HG03097 (cell line): ENCODE data around the gene TMUB1.
A peak's percentile ranks its signal among the peaks of the same experiment; 100 is the strongest.

Experiments
- ATAC-seq: cut with Tn5 transposase; IDR thresholded peaks from one replicate; pipeline ENCODE4 v1.9.1; 2021; ENCODE audit not compliant: unreplicated experiment, low FRiP score

TMUB1 gene

DNA sequence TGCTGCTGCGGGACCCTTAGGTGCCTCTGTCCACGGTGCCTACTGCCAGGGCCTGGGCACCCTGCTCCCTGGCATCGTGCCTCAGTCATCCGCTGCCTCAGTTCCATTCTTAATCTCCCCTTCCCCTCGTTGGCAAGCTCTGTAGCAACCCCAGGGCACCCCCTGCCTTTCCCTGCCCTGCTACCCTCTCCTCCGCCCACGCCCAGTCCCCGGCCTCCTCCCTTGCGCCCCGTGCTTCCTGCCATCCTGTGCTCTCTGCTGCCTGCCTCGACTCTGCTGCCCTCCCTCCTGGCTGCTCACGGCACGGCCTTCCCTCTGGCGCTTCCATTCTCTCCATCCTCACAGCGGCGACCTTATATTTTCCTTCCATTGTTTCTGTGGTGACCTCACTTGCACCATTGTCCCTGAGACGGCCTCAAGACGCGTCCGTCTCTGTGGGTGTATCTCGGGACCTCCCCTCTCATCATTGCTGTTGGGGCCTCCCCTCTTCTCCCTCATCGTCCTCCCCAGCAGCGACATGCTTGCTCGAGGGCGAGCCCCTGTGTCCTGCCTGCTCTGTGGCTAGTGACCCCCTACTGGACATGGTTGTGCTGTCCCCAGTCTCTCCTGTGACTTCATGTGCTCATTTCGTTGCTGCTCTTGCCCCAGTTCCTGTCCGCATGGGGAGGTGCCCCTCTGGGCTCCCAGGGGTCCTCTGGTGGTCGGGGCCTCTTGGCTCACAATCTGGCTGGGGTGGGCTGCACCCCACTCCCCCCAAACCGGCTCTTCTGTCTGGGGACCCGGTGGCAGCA, 38.3 kb upstream of the TMUB1 start:
- no peak for ATAC-seq

DNA sequence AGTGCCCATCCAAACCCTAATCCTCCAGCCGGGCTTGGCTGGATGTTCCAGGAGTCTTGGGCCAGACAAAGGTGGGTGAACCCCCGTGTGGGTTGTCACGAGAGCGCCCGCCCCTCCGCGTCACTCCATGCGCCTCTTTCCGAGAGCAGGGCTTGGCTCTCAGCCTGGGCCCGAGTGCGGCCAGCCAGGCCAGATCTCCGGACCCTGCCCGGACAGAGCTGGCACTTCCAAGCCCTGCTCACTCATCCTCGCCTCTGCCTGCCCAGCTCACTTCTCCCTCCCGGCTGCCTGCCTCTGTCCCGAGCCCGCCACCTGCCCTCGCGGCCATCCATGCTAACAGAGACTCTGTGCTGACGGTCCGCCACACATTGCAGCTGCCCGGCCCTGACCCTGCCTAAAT, 37.6 kb upstream of the TMUB1 start:
- no peak for ATAC-seq

DNA sequence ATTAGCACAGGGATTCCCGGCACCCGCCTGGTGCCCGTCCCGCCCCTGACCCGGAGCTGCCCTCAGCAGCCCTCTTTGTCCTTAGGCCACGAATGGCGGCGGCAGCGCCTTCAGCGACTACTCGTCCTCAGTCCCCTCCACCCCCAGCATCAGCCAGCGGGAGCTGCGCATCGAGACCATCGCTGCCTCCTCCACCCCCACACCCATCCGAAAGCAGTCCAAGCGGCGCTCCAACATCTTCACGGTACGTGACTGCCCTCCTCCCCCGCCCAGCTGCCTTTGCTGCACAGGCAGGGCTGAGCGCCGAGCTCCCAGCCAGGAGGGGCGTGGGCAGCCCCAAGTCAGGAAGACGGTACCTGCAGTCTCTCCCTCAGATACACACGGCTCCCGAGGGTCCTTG, 36.6 kb upstream of the TMUB1 start:
- no peak for ATAC-seq

DNA sequence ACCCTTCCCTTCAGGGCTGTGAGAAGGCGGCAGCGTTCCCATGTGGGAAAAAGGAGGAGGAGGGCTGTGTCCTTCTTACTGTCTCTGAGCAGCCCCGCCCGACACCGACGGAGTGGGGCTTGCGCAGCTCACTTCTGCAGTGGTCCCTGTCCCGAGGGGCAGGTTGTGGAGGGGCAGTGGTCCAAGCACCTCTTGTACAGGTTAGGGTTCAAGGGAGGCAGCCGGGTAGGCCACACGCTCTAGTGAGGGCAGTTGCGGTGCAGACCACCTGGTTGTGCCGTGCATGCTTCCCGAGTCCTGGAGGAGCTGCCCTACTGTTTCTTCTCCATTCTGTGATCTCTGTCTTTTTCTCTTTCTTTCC, 35.7 kb upstream of the TMUB1 start:
- no peak for ATAC-seq

DNA sequence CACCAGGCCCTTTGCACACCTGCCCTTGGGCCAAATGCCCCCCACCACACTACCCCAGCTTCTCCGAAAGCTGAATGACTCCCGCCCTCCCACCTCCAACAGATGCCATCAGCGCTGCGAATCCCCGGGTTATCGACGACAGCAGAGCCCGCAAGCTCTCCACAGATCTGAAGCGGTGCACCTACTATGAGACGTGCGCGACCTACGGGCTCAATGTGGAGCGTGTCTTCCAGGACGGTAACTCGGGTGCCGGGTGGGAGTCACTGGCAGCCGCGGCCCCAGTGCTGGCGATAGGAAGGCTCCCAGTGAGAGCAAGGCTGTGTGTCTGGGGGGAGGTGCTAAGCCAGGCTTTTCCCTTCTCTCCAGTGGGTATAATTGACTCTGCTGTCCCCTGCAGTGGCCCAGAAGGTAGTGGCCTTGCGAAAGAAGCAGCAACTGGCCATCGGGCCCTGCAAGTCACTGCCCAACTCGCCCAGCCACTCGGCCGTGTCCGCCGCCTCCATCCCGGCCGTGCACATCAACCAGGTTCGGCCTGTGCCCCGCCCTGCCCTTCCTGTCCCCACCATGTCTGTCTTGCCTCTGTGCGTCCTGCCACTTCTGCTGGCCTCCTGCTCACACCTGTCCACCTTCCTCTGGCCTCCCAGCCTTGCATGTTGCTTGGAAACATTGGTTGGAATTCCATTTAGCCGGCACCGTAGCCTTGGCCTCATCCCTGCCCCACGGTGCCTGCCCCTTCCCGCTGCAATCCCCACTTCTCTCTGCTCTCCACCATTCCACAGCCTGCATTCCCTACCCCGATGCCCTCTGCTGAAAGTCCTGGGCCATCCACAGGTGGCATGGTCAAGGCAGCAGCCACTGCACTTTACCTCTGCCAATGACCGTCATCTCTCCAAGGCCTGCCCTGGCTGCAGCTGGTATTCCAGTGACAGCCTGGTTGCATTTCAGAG, 35.1 kb upstream of the TMUB1 start:
- no peak for ATAC-seq

DNA sequence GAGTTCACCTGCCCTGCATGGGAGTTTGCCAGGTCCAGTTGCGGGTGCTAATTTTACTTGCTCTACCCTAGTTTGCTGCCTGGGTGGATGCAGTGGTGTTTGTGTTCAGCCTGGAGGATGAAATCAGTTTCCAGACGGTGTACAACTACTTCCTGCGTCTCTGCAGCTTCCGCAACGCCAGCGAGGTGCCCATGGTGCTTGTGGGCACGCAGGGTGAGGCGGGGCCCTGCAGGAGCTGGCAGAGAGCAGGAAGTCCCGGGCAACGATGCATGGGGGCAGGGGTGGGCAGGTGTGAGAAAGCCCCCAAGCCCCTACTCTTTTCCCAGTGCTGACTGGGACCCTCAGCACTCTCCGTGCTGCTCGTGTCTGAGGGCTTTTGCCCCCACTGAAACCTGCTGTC, 34.3 kb upstream of the TMUB1 start:
- no peak for ATAC-seq

DNA sequence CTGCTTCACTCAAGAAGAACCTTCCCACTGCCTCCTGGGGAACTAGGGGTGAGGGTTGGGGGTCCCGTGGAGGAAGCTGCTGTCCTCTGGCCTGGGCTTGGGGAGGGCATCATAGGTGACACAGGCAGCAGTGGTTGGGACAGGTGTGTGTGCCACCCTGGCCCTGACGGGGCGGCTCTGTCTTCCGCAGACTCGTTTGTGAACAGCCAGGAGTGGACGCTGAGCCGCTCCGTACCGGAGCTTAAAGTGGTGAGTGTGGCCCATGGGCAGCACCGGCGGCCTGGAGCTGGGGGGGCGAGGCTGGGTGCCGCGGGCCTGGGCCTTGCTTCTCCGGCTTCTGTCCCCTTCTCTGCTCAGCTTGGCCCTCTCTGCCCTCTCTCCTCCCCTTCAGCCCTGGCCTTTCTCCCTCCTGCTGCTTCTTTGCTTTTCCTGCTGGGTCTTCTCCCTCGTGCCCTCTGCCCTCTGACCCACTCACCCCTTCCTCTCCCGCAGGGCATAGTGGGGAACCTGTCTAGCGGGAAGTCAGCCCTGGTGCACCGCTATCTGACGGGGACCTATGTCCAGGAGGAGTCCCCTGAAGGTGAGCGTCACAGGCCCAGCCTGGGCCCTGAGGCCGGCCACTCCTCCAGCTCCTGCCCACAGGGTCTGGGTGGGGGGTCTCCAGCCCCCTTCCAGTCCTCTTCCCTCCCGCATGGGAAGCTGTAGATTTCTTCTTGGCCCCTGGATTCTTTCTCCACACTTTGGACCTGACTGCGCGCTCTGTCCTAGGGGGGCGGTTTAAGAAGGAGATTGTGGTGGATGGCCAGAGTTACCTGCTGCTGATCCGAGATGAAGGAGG, 33.5 kb upstream of the TMUB1 start:
- ATAC-seq, result no peak

DNA sequence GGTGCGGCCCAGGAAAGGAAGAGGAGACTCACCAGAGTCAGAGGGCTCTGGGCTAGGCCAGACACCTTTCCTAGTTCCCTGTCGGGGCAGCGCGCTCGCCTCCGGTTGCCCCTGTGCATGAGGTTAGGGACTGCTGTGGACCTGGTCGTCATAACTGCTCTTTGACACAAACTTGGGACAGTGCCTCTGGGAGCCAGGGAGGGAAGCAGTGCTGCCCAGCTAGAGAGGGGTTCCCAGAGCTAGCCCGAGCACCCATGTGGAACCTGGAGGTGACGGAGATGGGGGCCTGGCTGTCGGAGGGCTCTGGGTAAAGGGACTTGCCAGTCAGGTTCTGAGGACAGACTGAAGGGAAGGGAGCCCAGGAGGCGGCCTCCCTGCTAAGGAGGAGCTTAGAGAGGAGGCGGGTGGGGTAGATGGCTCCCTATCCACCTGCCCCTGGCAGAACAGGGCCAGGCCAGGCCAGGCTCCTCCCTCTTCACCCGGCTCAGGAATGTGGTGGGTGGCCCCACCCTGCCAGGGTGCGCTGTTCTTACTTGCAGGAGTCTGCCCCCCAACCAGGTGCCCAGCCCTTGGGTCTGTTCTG, 32.6 kb upstream of the TMUB1 start:
- no peak for ATAC-seq

DNA sequence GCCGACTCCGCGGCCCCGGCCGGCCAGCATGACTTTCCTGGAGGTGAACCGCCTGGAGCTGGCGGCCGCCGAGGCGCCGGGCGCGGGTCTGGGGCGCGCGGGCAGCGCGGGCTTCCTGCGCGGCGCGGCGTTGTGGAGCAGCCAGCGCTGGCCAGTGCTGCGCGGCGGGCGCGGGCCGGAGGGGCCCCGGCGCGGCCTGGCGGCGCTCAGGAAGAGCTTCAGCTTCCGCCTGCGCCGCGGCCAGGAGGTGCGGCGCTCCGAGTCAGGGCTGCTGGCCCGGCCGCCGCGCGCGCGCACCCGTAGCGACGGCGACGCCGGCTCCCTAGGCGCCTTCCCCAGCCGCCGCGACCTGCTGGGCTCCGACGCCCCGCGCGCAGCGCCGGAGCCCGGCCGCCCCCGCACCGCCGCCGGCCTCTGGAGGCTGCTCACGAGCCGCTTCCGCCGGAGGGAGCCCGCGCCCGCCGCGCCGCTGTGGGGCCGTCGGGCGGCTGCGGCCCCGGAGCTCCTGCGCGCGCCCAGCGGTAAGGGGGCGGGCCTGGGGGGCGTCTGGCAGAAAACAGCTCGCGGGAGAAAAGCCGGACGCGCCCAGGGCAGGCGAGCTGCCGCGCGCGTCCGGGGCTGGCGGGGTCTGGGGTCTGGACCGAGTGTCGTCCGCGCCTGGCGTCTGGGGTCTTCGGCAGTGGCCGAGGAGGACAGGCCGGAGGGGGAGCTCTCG, 32.0 kb upstream of the TMUB1 start:
- no peak for ATAC-seq

DNA sequence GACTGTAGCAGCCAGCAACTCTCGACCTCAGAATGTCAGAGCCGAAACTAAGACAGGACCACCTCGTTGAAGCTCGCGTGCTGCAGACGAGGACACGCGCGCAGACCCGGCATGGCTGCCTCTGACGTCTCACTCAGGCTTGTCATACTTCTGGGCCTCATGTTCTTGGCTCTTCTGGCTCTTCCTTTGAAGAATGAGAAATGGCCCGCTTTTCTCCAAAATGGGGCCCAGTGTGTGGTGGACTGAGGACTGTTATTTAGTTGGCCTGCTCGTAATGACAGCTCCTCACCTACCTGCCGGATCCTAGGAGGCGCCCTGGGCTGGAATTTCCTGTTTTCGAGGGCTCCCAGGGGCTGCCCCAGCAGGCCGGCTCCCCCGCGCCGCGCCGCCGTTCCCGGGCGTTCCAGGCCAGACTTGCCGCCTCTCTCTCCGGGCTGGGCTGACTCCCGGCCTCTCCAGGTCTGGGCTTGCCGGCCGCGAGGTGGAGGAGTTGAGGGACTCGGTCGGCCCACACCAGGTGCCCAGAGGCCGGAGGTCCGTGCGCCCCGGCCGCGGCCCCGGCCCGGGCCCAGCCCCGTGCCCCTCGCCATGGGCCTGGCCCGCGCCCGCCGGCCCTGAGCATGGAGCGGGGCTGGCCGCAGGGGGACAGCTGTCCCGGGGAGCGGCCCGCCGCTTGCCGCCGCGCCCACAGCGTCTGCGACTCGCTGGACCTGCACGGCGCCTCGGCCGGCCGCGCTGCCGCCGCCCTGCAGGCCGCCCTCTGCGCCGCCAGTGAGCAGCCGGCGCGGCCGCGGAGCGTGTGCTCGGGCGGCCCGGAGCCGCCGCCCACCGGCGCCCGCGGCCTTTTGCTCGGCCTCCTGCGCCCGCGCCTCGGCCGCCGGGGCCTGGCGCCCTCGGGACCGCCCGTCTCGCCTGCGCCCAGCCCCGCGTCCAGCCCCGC, 31.1 kb upstream of the TMUB1 start:
- ATAC-seq, result no peak

DNA sequence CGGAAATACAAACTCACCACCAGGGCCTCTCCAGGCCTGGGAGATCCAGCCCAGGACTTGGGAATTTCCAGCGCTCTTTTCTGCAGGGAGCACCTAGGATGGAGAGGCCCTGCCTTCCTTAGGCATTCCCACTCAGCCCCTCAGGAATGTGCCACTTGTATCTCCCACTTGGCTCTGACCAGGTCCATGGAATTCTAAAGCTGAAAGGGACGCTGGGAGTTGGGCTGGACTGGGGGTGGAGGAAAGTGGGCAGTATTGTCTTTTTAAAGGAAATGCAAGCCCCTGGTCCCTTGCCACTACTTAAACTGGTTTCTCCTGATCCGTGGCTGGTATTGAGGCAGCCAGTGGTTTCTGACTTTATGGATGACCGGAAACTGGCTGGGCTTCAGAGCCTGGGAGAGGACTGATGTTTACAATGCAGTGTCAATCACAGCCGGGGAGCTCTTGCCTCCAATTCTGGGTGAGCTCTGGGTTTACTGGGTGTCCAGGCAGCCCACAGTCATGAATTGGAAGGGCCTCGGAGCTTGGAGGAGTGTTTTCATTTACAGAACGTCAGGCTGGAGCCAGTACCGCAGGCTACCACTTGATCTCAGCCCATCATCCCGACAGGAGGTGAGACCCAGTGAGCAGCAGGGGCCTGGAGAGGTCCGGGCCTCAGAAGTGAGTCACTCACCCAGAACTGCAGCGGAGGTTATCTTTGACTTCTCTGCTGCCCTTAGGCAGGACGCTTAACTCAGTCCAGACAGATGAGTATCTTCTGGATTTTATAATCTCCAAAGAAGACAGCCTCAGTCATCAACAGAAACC, 30.3 kb upstream of the TMUB1 start:
- no peak for ATAC-seq

DNA sequence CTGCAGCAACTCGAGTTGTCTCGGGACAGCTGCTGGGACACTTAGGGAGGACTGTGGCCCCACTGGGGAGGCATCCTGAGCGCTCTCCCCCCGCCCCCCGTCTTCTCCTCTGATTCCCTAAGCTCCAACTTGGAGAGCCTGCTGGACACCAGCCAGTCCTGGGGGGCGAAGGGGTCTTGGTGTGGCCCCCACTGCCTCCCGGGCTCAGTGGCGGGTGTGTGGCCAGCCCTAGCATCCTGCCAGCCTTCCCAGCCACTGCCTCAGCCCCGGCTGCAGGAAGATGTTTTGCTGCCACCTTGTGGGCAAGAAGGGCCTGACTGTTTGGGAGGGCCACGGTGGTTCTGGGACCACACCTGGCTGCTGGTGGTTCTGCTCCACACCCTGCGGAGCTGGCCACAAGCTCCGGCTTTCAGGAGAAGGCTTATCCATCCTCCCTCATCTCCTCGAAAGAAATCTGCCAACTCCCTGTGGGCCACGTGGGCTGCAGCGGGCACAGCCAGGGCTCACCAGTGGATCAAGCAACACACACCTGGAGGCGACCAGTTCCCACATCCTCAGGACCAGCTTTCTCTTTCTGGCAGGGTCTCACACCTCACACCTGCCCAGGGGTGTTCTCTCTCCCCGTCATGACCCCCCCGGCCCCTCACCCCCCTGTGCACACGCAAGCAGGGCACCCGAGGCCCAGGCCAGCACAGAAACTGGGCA, 27.8 kb upstream of the TMUB1 start:
- peak; percentile 75 for ATAC-seq

DNA sequence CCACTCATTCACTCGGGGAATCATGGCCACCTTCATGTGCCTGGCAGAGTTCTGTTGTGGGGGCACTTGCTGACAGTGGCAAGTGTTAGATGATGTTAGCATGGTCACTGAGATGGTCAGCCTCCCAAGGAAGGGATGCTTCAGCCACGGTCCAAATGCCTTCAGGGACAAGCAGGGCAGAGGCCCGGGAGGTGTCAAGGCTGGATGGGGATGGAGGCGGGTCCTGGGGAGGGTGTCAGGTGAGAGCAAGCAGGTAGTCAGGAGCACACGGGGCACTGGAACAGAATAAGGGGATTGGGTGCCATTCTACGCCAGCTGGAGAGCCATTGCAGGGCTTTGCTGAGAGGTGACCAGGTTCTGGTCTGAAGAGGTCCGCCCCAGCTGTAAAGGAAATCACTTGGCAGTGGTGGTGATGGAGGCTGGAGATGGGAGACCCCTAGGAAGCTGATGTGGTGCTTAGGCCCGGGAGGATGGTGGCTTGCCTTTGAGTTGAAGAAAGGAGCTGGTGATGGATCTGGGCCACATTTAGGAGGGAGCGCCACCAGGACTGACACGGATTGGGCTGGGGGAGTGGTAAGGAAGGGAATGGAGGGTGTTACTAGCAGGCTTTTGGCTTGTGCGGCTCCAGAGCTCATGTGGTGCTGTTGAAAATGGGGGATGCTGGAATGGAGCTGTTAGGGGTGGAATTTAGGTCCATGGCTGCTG, 27.1 kb upstream of the TMUB1 start:
- ATAC-seq, result no peak

DNA sequence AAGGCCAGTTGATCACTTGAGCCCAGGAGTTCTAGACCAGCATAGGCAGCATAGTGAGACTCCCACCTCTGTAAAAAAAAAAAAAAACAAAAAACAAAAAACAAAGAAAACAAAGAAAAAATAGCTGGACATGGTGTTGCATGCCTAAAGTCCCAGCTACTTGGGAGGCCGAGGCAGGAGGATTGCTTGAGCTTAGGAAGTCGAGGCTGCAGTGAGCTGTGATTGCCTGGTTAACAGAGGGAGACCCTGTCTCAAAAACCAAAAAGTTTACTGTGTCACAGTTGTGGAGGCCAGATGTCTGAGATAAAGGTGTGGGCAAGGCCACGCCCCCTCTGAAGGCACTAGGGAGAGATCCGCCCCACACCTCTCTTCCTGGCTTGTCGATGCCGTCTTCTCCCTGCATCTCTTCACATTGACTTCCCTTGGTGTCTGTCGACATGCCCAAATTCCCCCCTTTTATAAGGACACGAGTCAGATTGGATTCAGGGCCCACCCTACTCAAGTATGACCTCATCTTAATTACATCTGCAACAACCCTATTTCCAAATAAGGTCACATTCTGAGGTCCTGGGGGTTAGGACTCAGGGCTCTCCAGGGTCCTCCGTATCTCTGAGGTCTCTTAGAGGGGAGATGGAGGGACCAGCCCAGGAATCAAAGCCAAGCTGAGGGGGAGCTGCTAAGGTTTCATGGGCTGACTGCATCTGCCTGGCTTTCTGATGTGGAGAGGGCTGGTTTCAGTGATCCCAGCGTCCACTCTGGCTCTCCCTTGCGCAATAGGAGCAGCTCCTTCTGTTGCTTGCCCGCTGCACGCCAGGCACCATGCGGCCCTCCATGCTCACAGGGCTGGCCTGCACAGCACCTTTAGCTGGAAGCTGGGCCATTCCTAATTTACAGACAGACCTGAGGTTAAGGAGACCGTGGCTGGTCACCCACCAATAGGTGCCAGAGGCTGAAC, 26.1 kb upstream of the TMUB1 start:
- no peak for ATAC-seq

DNA sequence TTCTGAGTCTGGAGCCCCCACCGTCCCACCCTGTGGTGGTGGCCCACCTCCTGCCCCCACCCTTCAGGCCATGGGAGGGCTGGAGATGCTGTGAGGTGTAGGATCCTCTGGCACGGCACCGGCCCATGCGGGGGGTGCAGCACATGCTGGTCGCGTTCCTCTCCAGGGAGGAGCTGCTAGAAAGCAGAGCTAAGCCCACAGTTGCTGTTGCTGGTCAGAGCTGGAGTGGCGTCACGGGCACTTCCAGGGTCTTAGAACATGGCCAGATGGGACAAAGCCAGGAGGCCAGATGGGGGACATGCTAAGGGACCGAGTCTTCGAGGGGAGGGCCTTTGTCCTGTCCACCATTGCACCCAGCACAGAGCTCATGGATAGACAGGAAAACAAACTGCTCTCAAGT, 24.6 kb upstream of the TMUB1 start:
- no peak for ATAC-seq
